Colonic mucosa (tissue), 4 donors: Measurements from ENCODE around the gene EVI5L. TPM values are rescaled to one million over a fixed set of nuclear protein-coding genes. Genes with fewer than 3 reads are reported as not detected.

Experiments
- DNase-seq: peaks from one replicate; pipeline ENCODE4 v3.0.0-alpha.2; 2020
- H3K27ac ChIP-seq: fragments of 200-600 bp; one replicate; pipeline ENCODE4 v1.8.0; 2021
- H3K27me3 ChIP-seq: fragments of 200-600 bp; one replicate; pipeline ENCODE4 v1.8.0; 2021
- H3K36me3 ChIP-seq: fragments of 200-600 bp; one replicate; pipeline ENCODE4 v1.8.0; 2021
- H3K4me1 ChIP-seq: fragments of 200-600 bp; one replicate; pipeline ENCODE4 v1.8.0; 2021; ENCODE audit warnings: mild to moderate bottlenecking
- H3K4me3 ChIP-seq: fragments of 200-600 bp; one replicate; pipeline ENCODE4 v1.8.0; 2021
- H3K9ac ChIP-seq, 2 donors: one replicate each; pipeline ENCODE4 v1.7.0; 2013; ENCODE audit warnings: control low read depth in 2 of 2, low read depth in 2 of 2, low read length in 2 of 2
- H3K9me3 ChIP-seq: fragments of 200-600 bp; one replicate; pipeline ENCODE4 v1.8.0; 2021
- intact Hi-C: fragments of 100-400 bp; cut with DNase I; formaldehyde crosslinking; loops from one replicate; pipeline ENCODE4 v1.14.1; 2022
- total RNA-seq, 2 donors: library from RNA; stranded (reverse); fragmentation: NEBNext Ultra II Directional in 1 of 2; extraction: Animal tissue kit (Norgen Biotek cat#: 25700) in 1 of 2; gene quantifications; one replicate each; pipeline ENCODE4 v1.2.1, GENCODE V29; 2021
- TF ChIP-seq, protein P1 (sequence below): fragments of 200-600 bp; IDR thresholded peaks from one replicate; pipeline ENCODE4 v1.8.0; 2022; ENCODE audit warnings: antibody characterized with exemption, mild to moderate bottlenecking
- donor health status: healthy.
- donor health status: DM: no; HTN: no; CAD: no.
- donor health status: DM: no; HTN: no; CAD: no.

Gene EVI5L
- total RNA-seq, 2 donors from 2014 or later = 10.6 to 12.0 TPM

DNA sequence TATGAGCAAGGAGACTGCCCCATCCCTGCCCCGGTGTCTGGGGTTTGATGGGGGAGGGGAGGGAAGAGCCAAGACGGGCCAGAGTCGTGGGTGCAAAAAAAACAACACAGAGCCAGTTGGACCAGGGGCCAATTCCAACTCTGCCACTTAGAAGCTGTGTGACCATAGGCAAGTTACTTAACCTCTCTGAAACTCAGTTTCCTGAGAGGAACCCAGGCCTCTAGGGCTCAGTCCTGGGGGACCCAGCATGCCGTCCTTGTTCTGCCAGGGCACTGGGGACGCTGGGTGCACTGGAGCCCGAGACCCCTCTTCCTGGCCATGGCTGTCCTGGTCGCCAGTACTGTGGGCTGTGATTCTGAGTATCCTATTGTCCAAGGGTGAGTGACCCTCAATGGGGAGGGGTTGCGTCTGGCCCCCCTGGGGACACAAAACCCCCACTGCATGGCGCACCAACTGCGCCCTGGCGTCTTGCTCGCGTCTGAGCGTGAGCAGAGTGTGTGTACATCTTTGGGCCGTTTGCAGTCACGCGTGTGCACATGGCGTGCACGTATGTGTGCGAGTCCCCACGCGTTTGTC is 42.3 kb upstream of the EVI5L start:
- intact Hi-C loops = no loop called here
- Histone ChIP-seq H3K27ac (no peak overlapping the region), H3K4me1 (no peaks in the 10 kb centered on the region), H3K9me3 (no peaks in the 10 kb centered on the region), H3K36me3 (no peaks in the 10 kb centered on the region), H3K9ac (no peak overlapping the region), H3K4me3 (no peak overlapping the region), H3K27me3 (peaks cover 34% of the 10 kb centered on the region)
- TF ChIP-seq, protein P1, sequence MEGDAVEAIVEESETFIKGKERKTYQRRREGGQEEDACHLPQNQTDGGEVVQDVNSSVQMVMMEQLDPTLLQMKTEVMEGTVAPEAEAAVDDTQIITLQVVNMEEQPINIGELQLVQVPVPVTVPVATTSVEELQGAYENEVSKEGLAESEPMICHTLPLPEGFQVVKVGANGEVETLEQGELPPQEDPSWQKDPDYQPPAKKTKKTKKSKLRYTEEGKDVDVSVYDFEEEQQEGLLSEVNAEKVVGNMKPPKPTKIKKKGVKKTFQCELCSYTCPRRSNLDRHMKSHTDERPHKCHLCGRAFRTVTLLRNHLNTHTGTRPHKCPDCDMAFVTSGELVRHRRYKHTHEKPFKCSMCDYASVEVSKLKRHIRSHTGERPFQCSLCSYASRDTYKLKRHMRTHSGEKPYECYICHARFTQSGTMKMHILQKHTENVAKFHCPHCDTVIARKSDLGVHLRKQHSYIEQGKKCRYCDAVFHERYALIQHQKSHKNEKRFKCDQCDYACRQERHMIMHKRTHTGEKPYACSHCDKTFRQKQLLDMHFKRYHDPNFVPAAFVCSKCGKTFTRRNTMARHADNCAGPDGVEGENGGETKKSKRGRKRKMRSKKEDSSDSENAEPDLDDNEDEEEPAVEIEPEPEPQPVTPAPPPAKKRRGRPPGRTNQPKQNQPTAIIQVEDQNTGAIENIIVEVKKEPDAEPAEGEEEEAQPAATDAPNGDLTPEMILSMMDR = no peak
- DNase-seq = no peak

DNA sequence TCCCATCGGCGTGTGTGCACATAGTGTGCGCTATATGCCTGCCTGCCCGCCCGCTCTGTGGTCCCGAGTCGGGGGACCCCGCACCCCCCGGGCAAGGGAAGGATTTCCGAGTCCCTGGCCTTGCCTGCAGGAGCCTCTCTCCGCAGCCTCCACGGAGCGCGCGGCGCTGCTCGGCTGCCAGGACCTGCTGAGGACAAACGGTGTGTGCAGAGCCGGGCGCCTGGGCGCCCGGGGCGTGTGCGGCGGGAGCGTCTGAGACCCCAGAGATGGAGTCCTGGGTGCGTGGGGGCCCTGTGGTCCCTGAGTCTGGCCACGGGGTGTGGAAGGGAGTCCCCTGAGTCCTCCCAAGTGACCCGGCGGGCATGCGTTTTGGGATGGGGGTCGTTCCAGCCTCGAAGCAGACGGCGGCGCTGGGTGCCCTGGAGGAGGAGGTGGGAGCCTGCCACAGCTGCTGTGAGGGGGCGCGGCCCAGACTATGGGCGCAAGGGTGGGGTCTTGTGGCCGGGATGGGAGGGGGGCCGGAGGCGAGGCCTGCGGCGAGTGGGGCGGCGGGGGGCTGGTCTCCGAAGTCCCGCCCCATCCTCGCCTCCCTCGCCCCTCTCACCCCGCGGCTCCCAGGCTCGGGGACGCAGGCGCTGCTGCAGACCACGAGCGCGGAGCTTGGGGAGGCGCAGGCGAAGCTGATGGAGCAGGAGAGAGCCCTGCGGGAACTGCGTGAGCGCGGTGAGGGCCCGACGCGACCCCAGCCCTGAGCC is 41.7 kb upstream of the EVI5L start:
- Histone ChIP-seq H3K4me3 (no peak overlapping the region), H3K9me3 (no peaks in the 10 kb centered on the region), H3K36me3 (no peaks in the 10 kb centered on the region), H3K27me3 (peaks cover 34% of the 10 kb centered on the region), H3K4me1 (no peaks in the 10 kb centered on the region), H3K27ac (no peak overlapping the region), H3K9ac (no peak overlapping the region)
- intact Hi-C loops = no loop called here
- TF ChIP-seq, protein P1 = no peak
- DNase-seq = no peak

DNA sequence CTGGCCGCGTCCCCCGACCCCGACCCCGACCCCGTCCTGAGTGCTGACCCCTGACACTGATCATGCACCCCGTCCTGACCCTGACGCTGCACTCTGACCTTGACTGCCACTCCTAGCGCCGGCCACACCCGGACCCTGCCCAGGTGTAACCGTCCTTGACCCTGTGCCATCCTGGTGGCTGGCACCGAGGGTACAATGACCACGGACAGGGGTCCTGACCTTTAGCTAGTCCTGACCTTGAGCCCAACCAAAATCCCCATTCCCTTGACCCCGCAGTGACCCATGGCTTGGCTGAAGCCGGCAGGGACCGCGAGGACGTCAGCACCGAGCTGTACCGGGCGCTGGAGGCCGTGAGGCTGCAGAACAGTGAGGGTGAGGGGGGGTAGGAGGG is 41.1 kb upstream of the EVI5L start:
- Histone ChIP-seq H3K27ac (no peak overlapping the region), H3K9me3 (no peaks in the 10 kb centered on the region), H3K36me3 (no peaks in the 10 kb centered on the region), H3K9ac (no peak overlapping the region), H3K27me3 (peaks cover 34% of the 10 kb centered on the region), H3K4me1 (no peaks in the 10 kb centered on the region), H3K4me3 (no peak overlapping the region)
- TF ChIP-seq, protein P1 = no peak
- DNase-seq = no peak
- intact Hi-C loops = no loop called here

GRCh38 chr19:7789447-7789846 is 40.6 kb upstream of the EVI5L start:
- no peaks in the 10 kb centered on the region for H3K9me3 ChIP-seq
- no peaks in the 10 kb centered on the region for H3K36me3 ChIP-seq
- no peaks in the 10 kb centered on the region for H3K4me1 ChIP-seq
- no peak overlapping the region for H3K4me3 ChIP-seq
- peaks cover 34% of the 10 kb centered on the region for H3K27me3 ChIP-seq
- TF ChIP-seq, protein P1 = no peak
- intact Hi-C loops = no loop called here
- peak; percentile 39 for DNase-seq
- no peak overlapping the region for H3K9ac ChIP-seq
- H3K27ac ChIP-seq = no peak overlapping the region

DNA sequence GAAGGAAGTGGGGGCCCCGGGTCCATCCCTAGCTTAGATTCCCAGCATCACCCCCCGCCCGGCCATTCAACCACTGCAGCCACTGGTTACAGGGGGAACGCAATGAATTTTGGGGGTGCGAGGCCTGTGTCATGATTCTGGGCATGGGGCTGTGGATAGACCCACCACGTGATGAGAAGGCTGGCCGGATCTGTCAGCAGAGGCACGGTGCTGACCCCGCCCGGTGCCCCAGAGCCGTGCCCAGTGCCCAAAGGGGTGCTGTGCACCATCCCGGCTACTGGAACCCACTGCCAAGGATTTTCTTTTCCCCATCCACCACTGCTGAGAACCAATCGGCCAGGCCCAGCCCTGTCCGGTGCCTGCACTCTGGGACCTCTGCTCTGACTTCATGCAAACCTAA is 39.6 kb upstream of the EVI5L start:
- DNase-seq = no peak
- no peak overlapping the region for H3K27ac ChIP-seq
- TF ChIP-seq, protein P1 = no peak
- H3K4me1 ChIP-seq = no peaks in the 10 kb centered on the region
- no peak overlapping the region for H3K9ac ChIP-seq
- intact Hi-C loops = no loop called here
- no peaks in the 10 kb centered on the region for H3K36me3 ChIP-seq
- H3K4me3 ChIP-seq = no peak overlapping the region
- no peaks in the 10 kb centered on the region for H3K9me3 ChIP-seq
- H3K27me3 ChIP-seq = peaks cover 34% of the 10 kb centered on the region
